GM18870 (cell line): ENCODE data around the gene PFDN4.

ENCODE experiments used
- ATAC-seq: cut with Tn5 transposase; IDR thresholded peaks from one replicate; pipeline ENCODE4 v1.9.1; 2021; ENCODE audit warnings: moderate library complexity; ENCODE audit not compliant: unreplicated experiment

Gene PFDN4

DNA sequence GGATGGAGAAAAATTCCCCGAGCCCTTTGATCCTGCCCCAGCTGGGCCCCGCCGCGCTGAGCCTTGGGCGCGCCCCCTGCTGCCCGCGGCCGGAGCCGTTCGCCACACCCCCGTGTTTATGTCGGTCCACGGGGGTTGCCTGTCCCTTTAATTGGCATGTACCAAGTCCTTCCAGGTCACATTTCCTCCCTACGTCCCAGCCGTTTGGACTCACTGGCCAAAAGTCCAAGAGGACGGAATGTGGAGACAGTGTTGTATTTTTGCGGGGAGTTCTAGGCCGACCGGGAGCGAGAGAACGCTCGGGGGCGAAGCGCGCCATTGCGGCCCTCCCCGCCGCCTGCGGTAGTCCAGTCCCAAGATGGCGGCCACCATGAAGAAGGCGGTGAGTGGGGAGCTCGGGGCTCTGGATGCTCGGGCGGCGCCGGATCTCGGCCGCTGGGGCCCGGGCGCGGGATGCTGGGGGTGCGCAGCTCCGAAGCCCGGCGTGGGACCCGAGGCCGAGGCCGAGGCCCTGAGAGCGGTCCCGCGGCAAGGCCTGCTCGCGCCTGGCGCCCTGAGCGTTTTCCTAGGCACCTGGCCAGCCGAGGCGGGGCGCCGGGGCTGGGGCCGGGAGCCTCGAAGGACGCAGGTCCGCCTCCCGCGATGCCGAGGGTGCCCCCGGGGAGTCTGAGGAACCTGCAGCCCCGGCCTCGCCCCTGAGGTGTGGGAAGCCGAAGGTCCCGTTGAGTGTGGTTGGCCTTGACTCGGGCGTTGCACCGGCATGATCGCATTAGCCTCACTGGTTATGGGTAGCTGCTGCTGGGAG, at the start of gene PFDN4:
Gene PFDN4 (plus strand): TSS at position 345 of the 805 bp plus-strand sequence. CDS start 14 bp downstream, at position 359.
- ATAC-seq, result peak; percentile 90

DNA sequence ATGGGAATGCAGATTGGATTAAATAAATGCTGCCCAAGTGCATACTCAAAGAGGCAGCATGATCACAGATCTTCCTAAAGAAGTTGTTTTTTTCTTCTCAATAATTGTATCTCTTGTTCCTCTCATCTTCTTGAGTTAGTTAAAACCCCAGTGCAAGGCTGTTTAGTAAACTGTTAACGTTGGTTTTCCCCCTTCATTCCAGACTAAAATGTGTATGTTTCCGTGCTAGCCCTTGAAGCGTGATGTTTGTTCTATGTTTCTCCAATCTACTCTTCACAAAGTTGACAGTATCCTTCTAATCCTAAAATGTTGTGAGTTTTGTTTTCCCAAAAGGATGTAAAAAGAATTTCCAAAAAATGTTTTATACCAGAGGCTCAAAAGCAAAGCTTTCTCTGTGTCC, 49.7 kb upstream of the PFDN4 start:
- ATAC-seq, result no peak

- ATAC-seq, result no peak
Observed at GRCh38 chr20:54158856-54159418, 49.0 kb upstream of the PFDN4 start.

DNA sequence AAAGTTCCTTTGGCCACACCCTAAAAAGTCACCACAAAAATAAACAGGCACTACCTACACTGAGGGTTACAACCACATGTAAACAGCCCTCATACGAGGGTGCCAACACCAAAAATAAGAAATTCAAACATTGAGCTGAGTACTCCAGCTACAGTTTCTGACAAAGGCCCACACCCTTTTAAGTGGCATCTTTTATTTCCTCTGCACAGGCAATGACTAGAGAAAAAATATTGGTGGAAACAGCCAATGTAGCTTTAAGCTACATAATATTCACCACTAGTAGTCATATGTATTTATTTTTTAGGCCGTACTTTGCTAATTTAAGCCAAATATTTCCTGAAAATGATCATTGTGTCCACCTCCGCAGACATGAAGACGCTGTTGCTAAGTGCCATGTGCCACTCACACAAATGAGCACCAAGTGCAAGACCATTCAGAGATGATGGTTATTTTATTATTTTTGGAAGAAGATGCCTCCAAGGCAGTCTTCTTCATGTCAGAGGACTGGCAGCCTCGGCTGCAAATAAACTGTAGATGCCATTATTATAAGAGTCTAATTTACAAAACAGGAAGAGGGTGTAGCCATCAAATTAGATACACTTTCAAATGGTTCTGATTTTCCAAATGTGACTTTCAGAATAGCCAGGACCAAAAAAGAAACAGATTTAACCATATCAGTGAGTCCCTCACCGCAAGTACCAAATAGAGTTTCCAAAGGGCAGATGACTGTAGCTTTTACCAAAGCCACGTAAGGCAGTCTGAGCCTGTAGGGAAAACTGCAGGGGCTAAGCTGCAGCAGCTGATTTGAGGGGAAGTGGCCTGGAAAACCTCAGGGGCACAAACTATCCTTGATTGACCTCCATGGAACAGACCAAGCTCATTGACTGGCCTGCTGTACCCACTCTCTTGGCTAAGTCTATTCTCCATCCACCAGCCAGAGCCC, 47.6 kb upstream of the PFDN4 start:
- ATAC-seq, result no peak

DNA sequence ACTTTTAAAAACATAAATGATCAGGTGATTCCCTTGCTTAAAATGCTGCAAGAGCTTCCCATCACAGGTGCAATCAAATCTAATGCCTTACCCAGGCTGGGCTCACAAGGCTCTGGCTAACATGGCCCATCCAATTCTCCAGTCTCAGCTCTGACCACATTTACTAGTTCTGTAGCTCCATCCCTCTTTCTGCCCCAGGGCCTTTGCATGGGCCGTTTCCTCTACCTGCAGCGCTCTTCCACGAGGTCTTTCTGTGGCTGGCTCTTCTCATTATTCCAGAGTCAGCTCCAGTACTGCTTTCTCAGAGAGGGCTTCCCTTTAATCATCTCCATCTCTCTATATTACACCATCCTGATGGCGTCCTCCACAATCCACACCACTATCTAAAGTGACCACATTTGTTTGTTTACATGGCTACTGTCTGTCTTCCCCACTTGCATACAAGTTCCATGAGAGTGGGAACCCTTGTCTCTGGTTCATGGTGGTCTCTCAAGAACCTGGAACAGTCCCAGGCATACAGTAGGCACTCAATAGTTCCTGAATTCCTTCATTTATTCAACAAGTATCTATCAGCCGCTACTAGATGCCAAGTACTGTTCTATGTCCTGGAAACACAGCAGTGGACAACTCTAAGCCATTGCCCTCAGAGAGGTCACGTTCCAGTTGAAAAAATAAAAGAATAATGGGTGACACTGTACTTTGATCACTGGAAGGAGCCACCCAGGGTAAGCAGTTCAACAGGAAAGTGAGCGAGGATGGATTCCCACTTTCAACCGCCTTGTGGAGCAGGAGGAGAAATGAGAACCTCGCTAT, 46.7 kb upstream of the PFDN4 start:
- ATAC-seq, result no peak

DNA sequence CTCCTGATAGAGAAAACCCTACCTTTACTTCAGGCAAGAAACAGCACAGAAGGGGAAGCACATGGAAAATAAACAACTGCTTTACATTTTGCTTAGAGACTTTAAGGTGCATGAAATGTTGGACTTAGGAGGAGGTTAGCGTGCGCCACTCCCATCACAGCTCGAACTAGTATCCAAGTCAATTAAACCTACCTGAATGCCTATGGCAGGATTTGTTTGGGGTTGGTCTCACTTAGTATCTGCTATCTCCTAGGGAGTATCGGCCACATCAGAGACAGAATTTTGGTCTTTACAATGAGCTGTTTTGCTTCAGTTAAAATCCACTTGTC, 46.1 kb upstream of the PFDN4 start:
- no peak for ATAC-seq

GRCh38 chr20:54162378-54163009, 45.4 kb upstream of the PFDN4 start:
- no peak for ATAC-seq

DNA sequence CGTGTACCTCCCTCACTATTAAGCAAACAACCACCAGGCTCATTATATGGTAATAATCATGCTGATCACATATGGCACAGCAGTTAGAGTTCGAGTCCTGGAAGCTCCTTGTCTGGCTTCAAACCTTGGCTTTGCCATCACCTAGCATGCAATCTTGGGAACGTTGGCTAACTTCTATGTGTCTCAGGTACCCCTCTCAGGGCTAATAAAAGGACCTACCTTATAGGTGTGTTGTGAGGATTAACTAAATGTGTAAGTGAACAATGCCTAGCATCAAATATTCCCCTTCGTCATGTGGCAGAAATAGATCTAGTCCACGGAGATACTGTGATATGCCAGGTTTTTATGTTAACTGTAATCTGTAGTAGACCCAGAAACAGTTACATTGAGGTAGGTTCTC, 44.5 kb upstream of the PFDN4 start:
- no peak for ATAC-seq

DNA sequence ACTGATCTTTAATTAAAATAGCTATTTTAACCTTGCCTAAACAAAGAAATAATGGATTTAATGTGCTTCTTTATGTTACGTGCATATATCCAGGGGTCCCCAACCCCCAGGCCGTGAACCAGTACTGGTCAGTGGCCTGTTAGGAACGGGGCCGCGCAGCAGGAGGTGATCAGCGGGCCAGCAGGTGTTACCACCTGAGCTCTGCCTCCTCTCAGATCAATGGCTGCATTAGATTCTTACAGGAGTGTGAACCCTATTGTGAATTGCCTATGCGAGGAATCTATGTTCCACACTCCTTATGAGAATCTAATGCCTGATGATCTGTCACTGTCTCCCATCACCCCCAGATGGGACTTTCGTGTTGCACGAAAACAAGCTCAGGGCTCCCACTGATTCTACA, 42.9 kb upstream of the PFDN4 start:
- no peak for ATAC-seq

GRCh38 chr20:54165803-54166202, 42.1 kb upstream of the PFDN4 start:
- no peak for ATAC-seq

GRCh38 chr20:54166987-54167662, 40.8 kb upstream of the PFDN4 start:
- no peak for ATAC-seq

DNA sequence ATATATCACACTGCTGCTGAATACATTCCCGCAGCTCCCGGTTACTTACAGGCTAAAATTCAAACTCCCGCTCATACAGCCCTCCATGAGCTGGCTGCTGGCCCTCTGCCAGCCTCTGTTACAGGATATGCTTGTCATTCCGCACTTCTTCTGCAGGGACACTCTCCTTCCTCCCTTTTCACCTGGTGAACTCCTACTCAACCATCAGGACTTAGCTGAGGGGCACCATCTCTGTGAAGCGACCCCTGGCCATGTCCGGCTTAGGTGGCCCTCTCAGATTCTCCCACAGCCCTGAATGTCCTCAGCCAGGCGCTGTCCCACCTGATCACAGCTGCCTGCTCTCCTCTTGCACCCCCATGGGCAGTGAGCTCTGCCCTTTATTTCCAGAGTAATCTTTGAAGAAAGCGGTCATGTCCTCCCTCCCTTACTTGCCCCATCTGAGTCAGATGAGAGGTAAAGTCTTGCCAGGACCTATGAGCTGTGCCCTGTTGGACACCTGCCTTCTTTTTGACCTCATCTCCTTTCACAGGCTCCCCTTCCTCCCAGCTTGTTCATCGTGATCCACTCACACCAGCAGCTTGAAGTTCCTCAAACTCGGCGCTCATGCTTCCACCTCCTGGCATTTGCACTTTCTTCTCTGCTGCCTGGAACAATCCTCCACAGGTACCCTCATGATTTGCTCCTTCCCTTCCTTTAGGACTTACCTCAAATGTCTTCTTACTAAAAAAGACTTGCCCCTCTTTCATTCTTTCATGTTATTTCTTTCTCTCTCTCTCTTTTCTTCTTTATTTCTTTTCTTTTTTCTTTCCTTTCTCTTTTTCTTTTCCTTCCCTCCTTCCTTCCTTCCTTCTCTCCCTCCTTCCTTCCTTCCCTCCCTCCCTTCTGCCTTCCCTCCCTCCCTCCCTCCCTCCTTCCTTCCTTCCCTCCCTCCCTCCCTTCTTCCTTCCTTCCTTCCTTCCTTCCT, 39.7 kb upstream of the PFDN4 start:
- no peak for ATAC-seq

GRCh38 chr20:54168961-54169862, 38.7 kb upstream of the PFDN4 start:
- no peak for ATAC-seq

- no peak for ATAC-seq
Observed at GRCh38 chr20:54170026-54170471, 37.8 kb upstream of the PFDN4 start.

DNA sequence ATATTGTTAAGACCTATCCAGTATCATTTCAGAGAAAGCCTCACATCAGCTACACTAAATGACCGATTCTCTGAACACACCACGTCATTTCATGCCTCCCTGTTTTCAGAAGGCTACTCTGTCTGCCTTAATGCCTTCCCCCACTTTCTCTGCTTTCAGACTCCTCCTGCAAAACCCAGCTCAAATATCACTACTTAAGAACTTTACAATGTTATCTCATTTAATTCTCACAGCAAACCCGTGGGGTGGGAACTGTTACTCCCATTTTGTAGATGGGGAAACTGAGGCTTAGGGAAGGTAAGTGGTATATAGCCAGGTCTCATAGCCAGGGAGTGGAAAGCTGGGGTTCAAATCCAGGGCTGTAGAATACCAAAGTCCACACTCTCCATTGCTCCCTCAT, 36.9 kb upstream of the PFDN4 start:
- ATAC-seq, result no peak

DNA sequence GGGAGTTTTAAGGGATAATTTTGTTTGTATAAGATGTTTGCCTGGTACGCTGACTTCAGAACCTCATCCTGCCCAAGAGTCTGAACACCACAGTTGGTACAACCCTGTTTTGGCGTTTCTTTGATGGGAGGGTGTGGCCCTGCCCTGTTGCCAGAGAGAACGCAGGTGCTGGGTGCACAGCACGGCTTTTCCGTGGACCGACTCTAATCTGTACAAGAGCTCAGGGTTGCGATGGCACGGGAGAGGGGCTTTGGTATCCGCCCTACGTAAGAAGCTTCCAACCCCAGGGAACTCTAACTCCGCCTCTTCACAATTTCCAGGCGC, 35.4 kb upstream of the PFDN4 start:
- no peak for ATAC-seq

DNA sequence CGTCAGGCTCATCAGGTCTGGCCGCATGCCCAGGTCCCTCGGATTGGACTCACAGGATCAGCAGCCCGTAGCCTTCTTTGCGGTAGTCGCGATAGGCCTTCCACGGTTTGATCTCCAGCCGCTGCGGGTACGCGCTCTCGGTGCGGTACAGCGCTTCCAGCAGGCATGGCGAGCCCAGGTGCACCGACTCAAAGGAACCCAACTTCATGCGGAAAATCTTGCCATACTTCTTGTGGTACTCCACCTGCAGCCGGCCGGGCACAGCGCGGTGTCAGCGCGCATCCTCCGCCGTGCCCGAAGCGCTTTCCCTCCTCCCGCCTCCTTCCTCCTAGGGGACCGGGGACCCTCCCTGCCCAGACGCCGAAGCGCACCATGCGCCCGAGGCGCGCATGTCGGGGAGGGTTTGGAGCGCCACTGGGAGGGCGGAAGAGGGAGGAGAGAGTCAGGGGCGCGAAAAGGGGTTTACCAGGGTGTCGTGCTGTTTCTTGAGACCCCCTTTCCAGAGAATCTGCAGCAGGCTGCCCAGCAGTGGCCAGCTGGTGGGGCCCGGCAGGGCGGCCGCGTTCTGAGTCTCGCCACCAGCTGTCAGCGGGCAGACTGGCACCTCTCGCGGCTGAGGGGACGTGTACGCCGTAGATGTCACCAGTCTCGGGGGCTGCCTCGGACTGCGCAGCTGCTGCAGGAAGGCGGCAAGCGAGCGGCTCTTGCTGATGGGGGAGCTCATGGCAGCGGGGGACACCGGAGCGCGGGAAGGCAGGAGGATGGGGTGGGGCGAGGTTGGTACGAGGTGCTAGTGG, 34.8 kb upstream of the PFDN4 start:
- ATAC-seq, result no peak
